Right renal cortex interstitium (tissue), 3 donors: ENCODE data around the gene PRR5L. TPM values are rescaled to one million over a fixed set of nuclear protein-coding genes. Genes with fewer than 3 reads are reported as not detected.

ENCODE experiments used
- DNase-seq, 3 donors: peaks; one replicate each; pipeline ENCODE4 v3.0.0-alpha.2; 2013; ENCODE audit warnings: low read depth in 3 of 3, low spot score in 2 of 3
- polyA plus RNA-seq, 3 donors: library from polyadenylated mRNA; unstranded; fragments of 120-200 nt; gene quantifications; one replicate each; pipeline ENCODE4 v1.2.1, GENCODE V29; 2013; ENCODE audit not compliant: insufficient read length in 3 of 3

PRR5L gene
- polyA plus RNA-seq, 3 donors = 13.6 to 19.7 (median 15.7) TPM

DNA sequence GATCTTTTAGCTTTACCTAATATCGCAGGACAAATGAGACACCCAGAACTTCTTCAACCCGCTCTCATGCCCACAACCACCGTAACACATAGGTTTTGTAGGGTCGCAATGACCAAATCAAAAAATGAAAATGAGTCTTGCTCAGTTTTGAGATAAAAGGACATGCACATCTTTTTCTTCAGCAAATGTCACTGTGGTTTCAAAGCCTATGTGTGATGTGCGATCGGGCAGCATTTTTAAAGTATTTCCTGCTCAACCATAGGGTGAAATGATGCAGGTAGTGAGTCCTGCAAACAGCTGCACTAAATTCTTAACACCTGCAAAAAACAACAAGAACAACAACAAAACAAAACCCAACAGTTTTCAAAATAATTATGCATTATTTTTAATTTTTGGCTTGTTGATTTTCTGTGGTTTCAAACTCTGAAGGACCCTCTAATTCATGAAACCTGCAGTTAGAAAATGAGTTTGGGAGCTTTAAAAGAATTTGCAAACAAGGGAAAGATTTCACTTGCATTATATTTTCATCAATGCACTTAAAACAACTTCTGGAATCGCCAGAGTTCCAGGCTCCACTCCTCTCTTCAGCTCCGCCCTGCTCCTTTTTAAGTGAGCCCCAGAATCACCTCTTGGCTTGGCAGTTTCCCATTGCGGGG, 79.4 kb downstream of the PRR5L start:
- no peak for DNase-seq

DNA sequence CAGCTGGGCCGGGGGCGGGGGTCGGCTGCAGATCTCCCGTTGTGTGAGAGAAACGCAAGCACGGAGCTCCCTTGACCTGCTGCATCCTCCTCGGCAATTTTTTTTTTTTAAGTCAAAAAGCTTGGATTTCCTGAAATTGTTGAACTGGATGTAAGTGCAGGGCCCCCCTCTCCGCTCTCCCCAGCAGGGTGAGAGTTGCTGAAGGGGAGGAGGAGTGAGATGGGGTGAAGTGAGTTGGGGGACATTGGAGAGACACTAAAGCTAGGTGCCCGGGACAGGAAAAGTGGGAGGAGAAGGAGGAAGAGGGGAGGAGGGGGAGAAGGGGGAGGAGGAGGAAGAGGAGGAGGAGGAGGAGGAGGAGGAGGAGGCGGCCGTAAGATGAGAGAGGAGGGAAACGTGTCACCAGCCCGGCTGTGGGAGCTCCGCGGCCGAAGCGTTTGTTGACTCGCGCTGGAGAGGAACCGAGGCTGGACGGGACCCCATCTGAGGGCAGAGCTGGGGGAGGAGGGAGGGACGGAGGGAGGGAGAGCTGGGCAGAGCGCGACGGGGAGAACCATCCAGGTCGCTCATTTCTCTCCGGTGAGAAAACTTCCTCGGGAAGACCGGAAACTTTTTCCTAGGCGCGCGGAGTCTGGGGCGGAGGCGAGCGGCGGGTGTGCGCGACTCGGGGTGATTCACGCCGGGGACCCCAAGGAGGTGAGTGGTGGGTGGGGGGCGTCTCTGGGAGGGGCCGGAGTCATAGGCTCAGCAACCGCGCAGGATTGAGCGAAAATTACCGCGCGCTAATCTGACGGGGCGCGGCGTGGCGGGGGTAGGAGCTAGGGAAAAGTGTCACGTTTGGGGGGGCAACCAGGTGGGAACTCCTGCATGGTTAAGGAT, 80.2 kb downstream of the PRR5L start:
- no peak for DNase-seq

DNA sequence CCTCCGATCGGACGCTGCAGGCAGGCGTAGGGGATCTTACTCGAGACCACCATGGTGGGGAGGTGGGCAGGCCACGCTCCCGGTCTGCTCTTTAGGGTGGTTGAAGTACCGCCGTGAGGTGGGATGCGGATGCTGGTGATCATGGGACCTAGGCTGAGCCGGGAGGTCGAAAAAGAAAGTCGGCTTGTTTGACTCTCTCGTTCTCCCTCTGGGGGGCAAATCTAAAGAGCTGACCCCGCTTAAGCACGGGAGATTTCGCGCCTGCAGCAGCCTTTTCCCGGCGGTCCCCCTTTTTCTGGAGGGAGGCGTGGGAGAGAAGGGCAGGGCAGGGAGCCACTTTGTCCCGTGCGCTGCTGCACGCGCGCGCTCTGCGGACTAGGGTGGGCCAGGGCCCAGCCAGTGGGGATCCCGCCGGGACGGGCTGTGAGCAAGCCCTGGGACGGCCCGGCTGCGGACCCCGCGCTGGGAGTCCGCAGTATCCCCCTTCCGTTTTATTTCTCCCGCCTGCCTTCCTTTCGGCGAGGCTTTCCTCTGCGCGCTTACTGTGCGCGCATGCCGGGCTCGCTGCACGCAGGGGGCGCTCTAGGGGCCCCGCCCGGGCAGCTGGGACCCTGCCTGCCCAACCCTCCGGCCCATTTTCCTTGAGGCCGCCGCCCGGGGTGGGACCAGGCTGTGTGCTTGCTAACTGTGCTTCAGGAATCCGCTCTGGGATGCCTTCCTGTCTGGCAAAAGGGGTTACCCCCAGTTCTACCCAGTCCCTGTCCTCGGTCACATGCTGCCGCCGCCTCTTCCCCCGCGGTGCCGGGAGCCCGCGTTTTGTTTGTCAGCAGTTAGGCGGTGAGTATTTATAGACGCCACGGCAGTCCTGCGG, 81.0 kb downstream of the PRR5L start:
- DNase-seq = no peak

DNA sequence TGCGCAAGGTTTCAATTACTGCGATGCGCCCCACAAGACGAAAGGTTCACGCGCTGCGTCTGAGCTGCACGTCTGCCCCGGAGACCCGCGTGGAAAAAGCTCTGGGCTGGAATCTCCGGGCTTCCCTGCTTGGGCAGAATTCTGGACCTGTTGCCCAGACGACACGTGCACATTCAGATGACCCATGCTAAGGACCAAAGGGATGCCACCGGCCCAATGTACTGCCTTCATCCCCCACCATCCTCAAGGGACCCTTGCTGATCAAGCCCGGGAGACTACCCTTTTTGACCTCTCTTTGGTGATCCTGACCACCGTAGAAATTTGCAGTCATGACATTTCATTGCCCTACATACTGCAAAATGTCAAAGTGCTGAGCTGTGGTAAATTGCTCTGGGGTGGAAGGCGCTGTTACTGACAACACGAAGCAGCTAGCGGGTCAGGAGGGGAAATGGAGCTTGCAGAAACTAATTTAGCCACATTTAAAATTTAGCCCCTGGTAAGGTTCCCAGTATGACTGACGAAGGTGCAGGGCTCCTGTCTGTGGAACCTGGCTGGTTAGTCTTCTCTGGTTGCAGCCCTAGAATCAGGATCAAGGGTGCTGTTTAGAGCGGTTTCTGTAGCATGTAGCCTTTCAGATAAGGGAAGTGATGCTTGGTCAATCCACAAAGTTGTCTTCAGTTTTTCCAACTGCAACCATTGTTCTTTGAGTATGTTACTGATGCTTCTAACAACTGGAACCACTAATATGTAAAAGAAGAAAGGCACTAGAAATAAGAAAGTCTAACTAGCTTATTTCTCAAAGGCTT, 81.9 kb downstream of the PRR5L start:
- DNase-seq = no peak

DNA sequence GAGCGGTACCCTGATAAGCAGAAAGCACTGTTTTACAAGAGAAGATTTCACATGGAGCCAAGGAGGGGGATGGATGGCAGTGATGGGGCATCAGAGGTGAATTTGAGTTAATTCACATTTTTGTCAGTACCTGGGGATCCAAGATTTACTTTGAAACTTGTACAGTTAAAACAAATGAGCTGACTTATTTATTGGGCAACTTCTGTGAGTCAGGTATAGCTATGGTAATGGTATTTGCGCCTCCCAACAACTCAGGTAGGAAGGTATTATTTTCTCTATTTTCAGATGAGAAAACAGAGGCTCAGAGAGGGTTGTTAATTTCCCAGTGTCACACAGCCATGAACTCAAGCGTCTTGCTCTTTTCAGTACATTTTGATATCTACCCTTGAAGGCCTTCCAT, 83.6 kb downstream of the PRR5L start:
- DNase-seq = no peak

DNA sequence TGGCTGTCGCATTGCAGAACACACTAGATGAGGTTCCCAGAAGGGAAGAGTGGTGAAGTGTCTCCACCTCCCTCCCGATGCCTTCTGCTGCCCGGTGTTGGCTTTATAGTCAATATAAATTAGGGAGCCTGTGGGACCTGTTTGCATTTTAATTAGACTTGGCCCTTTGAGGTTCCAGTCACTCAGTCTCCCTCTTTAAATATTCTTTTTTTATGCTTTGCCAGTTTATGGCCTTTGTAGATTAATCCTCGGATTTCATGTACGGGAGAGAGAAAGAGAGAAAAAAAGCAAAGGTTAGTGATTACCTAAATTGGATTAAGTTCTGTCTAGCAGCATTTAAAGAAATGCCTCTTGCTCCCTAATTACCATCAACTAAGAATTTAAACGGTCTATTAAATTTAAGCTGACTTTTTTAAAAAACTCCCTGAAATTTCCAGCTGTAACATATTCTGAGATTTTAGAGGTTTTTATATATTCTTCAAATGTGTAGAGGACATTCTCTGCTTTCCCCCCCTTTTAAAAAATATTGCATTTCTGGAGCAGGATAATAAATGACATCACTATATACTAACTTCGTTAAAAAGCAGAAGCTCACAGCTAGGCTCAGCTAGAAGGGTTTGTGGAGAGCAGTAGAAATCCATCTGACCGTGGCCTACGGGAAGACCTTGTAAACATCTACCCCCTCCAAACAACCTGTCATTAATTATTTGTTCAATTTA, 84.4 kb downstream of the PRR5L start:
- DNase-seq = no peak

DNA sequence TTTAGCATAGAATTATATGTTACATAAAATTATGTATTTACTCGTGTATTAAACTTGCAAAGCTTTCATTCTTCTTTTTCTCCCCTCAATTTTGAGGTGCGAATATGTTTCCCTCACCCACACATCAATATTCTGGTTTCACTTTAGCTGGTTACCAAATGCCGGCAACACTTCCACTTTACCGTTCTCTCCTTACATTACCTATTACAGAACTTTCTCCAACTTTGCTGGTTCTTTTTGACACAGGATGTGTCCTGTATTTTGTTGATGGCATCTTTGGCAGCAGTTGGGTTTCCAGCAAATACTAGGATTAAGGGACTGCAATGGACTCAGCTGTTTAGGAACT, 84.9 kb downstream of the PRR5L start:
- no peak for DNase-seq

DNA sequence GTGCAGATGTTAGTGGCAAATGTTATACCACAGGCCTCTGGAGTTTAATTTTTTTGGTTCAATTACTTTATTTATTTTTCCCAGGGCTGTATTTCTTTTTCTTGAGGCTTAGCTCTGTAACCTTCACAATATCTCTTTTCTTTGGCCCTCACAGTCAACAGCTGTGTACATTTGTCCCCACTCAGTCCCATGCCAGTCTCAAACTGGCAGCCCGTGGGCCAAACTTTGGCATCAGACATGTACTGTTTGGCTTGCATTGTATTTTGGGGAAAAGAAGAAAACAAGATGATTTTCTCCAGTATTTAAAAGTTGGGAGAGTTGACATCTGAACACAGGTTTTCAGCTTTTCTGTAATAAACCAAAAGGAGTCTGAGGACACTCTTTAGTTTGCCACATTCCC, 87.1 kb downstream of the PRR5L start:
- DNase-seq = no peak

DNA sequence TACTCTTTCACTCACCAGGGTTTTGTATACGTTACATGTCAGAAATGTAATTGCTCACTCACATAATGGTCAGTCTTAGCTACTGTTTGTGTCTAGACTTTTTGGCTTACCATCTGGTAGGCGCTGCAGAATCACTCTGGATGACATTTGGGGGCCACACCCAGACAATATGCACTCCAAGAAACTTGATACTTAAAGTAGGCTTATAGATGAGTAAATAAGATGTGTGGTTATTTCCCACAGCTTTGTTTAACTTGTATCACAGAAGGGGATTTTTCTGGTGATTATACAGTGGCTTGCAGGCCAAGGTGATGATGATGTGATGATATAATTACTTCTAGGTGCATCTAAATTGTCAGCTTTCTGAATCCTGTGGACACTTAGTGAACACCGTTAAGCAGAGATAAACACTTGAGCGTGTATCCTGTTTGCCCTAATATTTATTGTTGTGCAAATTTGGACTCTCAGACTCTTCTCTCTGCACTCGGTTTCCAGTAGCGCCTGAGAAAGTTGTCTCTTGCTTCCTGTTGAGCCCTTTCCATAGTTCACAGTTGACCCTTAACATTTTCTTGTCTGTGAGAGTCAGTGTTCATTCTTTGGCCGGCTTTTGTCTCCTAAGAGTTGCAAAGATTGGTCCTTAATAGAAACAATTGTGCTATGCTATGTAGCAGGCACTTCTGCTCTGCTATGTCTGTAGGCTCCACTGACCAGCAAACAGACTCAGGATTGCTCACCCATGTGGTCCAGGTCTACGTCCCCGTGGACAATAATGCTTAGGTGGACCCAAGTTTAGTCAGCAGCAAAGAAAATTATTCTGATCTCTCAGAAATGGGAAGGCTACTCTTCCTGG, 89.3 kb downstream of the PRR5L start:
- DNase-seq = no peak

DNA sequence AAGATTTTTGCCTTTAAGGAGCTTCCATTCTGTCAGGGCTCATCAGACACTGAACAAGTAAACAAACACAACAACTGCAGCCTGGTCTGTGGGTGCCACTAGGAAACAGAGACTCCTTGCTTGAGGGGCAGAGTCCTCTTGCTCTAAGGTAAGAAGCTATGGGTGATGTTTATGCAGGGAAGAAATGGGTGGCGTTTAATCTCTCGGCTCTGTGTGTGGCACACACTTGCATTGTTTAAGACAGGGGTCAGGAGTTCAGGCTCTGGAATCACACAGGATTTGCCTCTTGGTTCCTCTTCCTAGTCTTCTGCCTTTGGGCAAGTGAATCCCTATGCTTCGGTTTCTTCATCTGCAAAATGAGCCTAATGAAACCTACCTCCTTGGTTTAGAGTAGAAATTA, 90.3 kb downstream of the PRR5L start:
- no peak for DNase-seq

DNA sequence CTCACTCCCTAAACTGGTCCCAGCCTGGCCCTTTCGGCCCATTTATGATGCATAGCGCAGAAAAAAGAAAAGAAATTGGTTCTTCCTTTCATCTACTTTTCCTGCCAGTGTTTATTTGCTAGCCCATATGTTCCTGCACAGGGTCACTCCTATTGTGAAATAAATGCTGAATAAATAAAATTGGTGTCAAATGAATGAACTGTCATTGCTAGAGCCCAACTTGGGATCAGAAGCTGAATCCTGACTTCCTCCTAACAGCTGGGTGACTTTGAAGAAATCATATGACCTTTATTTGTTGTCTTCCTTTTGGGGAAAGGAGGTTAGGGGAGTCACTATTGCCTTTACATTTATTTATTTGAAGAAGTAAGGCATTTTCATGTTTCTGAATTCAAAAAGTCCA, 92.0 kb downstream of the PRR5L start:
- no peak for DNase-seq

DNA sequence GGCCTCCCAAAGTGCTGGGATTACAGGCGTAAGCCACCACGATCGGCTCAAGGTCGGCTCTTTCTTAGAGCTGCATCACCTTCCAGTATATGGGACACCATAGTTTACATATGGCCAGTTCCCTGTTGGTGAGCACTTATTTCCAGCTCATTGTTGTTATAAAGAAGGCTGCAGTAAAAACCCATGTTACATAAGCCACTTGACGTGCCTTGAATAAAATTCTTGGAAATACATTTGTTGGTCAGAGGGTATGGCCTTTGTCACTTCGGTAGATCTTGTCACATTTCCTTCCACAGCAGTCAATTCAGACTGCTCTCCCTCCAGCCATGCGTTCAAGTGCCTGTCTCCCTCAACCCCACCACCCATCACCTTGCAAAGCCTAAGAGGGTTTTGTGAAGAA, 92.9 kb downstream of the PRR5L start:
- no peak for DNase-seq

DNA sequence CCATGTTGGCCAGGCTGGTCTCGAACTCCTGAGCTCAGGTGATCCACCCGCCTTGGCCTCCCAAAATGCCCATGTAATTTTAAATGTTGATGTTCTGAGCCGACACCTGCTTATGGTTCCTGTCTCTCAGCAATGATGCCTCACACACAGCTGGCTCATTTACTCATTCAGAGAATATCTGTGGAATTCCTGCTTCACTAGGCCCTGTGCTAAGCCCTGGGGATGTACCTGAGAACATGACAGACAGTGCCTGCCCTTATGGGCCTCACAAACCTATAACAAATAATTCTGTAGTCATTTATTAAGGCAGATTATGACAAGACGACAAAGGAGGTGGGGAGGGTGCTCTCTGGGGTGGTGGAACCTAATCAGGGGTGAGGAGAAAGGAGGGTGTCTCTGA, 93.7 kb downstream of the PRR5L start:
- no peak for DNase-seq

DNA sequence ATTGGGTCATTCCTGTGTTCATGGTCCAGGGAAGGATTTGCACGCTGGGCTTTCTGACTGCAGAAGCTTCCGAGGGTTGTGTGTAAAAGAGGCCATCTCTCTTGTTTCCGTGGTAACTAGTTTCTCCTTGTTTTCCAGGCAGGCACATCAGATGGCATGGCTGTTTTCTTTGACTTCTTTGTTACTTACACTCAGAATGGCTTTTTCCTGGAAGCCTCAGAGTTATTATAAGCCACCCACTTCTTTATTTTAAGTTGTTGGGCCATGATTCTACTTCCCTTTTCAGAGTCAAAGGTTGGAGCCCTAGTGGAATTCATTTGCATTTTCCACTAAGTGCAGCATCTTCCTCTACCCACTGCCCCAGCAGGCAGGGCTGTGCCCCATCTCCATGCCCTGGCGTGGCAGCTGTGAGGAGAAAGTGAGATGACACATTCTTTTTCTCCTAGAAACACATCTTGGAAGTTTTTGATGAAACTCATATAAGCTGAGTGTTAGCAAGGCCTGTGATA, 94.9 kb downstream of the PRR5L start:
- no peak for DNase-seq

DNA sequence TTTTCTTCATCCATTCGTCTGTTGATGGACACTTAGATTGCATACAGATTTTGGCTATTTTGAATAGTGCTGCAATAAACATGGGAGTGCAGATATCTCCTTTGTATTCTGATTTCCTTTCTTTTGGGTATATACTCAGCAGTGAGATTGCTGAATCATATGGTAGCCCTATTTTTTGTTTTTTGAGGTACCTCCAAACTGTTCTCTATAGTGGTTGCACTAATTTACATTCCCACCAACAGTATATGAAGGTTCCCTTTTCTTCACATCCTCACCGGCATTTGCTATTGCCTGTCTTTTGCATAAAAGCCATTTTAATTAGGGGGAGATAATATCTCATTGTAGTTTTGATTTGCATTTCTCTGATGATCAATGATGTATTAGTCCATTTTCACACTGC, 96.1 kb downstream of the PRR5L start:
- DNase-seq = no peak

DNA sequence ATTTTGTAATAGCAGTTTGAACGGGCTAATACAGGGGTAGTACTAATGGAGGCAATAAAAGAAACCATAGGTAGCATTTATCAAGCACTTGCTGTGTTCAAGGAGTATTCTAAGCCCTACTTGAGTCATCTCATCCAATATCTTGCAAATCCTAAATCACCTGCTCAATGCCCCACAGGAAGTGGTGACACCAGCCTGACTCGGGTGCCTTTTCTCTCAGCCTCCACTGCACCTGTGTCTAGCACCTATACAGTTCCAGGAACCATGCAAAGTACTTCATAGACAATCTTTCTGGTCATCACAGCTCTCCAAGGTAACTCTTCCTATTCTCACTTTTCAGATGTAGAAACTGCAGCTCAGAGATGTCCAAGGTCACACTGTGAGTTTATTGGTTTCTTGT, 98.0 kb downstream of the PRR5L start:
- no peak for DNase-seq

DNA sequence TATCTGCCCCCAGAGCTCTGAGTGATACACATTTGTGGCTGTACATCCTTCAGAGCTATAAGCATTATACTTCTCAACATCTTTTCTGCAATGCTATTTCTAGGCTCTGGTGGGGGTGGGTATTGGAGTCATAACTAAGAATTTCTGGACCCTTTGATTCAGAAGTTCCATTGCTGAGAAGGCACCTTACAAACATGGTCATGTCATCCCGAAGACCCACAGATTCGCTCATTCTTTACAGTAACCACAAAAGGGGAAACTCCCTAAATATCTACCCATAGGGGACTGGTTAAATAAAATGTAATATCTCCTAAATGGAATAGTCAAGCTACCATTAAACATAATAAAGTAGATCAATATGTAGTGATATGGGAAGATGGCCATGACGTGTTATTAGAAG, 98.8 kb downstream of the PRR5L start:
- no peak for DNase-seq

DNA sequence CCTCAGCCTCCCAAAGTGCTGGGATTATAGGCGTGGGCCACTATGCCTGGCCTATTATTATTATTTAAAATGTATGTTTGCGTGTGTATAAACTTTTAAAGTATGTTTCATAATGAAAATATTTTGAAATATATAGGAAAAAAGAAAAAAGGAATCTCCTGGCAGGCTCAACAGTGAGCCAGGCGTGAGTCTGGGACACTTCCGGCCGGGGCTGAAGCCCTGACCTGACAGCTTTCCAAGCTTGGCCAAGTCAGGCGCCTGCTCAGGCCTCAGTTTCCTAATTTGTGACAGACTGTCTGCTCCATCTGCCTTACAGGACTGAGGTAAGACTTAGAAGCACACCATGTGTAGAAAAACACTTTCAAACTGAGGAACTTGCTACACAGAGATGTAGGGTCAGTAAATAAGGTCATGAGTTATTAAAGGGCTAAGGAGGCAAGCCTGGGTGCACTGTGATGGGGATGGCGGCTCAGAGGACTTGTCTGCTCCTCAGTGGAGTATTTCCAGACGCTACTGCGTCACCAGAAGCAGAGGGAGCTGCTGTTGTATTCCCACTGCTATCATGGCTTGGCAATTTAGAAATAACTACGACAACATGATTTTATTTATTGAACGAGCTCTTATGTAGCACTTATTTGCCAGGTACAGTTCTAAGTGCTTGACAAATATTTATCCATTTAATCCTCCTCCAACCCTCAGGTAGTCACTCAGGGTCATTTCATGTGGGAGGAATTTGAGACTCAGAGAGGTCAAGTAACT, 100.1 kb downstream of the PRR5L start:
- no peak for DNase-seq
